GM18520 (cell line): Measurements from ENCODE around the gene HOXD10.
A peak's percentile ranks its signal among the peaks of the same experiment; 100 is the strongest.

ENCODE experiments used
- ATAC-seq: cut with Tn5 transposase; IDR thresholded peaks from one replicate; pipeline ENCODE4 v1.9.1; 2021; ENCODE audit not compliant: unreplicated experiment

Gene HOXD10

DNA sequence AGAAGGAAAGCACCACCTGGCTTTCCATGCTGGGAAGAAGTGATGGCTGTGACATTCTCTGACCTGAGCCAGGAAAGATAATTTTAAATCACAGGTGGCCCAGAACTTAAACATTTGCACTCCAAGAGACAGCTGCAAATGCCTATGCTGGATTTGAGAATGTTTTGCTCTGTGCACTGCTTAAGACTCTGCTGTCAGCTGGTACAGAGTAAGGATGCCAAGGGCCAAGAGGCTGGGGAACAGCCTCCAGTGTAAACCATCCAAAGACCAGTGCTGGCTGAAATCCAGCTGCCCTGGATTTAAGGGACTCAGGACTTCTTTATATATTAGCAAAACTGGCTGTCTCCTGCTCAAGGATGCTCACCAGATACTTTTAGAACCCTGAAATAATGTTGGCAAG is 16.8 kb downstream of the HOXD10 start:
- ATAC-seq: no peak

DNA sequence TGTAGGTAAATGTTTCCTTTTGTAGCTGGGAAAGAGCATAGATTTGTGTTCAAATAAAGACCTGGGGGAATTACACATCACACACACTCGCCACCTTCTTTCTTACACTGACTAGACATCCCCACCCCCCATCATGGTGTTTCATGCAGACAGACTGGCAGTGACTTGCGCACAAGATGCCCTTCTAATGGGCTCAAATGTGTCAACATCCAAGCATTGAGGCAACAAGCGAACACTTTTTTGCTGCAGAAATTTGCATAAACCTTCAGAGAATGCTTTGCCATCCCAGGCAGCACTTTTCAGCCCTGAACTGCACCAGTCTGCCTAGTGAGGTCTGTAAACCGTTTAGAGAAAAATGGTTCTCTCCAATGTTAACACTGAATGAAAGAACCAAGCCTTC is 17.5 kb downstream of the HOXD10 start:
- no peak for ATAC-seq

DNA sequence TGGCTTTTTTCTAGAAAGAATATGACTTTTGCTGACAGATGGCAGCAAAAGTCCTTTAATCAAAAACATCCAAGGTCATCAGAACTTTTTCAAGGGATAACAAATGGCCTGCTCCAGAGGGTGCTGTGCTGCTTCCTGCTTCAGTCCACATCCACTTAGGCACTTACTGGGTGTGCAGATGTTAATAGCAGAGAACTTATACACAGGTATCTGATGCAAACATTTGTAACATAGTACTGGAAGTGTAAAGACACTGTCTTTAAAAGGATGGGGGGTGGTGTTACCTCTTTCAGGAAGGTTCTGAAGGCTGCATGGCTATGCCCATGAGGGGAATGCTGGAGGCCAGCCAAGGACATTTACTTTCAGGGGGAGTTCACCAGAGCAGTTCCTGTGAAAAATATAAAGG is 18.5 kb downstream of the HOXD10 start:
- no peak for ATAC-seq

DNA sequence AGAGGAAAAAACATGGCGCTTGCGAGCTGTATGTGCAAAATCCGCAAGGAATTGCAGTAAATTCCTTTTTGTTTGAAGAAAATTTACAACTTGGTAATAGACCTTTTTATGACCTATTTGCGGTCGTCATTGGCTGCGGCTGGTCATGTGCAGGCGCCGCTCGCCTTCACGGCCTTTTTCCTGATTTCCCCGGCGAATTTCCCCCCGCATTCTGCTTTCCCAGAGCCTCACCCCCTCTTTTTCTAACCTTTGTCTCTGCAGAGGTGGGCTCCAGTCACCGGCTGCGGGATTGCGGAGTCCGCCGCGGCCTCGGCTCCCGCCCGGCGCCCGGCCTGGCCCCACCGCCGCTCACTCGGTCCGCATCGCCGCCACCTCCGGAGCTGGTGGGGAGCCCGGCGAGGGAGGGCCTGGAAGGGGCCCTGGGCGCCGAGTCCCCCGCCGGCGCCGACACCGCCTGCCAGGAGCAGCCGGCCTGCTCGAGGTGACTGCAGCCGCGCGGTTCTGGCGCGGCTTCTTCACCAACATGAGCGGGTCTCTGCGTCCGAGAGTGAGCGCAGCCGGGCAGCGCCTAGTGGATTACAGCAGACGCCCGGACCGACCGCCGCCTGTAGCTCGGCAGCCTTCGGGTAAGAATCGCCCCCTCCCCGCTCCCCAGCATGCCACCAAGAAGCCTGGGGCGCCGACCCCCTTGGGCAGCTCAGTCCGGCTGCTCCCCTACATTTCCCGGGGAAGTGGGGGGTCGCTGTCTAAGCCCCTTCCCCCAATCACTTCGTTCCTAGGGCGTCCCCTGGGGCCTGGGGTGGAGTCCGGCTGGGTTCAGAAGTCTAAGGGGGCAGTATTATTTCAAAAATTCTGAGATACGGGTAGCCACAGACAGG is 20.0 kb downstream of the HOXD10 start:
- no peak for ATAC-seq

DNA sequence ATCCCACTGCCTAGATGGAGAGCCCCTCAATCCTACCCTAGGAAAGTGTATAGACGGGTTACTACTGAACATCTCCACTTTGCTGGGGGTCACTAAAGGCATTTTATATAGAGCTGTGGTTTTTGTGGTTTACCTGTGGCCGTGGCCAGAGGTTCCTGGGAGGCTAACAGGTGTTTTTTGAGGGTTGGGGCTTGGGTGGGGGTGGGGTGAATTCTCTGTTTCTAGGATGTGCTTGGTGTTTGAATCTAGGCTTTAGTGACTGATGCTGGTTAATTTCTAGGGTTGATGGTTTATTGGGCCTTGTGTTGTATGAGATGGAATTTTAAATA is 20.6 kb downstream of the HOXD10 start:
- ATAC-seq: no peak

DNA sequence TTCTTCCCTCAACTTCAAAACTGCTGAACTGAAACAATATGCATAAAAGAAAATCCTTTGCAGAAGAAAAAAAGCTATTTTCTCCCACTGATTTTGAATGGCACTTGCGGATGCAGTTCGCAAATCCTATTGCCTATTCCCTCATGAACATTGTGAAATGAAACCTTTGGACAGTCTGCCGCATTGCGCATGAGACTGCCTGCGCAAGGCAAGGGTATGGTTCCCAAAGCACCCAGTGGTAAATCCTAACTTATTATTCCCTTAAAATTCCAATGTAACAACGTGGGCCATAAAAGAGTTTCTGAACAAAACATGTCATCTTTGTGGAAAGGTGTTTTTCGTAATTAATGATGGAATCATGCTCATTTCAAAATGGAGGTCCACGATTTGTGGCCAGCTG is 21.3 kb downstream of the HOXD10 start:
- no peak for ATAC-seq

DNA sequence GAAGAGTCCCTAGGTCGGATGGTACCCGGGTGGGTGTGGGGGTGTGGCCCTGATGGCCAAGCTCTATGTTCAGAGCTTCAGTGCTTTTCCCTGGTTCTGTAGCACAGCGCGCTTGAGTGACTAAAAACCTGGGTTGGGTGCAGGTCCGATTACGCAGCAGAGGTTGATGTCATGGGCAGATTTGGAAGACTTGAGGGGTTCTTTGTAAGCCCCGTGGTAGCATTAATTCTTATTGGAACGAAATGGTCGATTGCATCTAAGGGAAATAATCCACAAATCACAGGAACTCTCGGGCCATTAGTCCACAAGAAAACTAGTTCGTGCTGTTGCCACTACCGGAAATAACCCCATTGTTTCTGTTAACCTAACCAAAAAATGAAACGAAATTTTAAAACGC is 21.9 kb downstream of the HOXD10 start:
- ATAC-seq: no peak

DNA sequence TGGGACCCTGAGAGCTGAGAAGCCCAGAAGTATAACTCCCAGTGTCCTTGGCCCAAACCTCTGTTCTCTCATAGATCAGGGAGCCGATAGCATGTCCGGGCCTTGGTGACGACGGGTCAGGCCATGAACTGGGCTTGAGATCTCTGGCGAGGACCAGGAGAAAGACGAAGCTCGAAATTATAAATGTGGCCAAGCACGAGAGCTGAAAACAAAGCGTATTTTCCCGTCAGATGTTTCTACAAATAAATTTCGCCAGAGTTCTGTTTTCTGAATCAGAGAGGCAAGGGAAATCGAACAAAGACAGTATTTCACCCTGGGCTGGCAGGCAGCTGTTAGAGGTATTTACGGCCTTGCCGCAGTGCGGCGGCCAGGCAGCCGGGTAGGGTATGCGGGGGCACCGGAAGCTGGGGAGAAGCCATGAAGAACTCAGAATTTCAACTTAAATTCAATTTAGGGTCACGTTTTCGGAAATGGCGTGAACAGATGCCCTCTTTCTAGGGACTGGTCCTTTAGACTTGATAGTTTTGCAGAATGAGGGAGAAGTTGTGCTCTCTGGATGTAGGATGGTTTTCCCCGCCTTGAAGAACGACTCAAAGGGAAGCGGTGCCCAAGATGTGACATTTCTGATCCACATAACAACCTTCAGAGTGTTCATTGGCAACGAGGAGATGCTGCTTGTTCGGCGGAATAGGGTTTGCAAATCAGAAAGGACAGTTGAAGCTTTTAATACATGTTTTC is 22.5 kb downstream of the HOXD10 start:
- ATAC-seq: no peak

DNA sequence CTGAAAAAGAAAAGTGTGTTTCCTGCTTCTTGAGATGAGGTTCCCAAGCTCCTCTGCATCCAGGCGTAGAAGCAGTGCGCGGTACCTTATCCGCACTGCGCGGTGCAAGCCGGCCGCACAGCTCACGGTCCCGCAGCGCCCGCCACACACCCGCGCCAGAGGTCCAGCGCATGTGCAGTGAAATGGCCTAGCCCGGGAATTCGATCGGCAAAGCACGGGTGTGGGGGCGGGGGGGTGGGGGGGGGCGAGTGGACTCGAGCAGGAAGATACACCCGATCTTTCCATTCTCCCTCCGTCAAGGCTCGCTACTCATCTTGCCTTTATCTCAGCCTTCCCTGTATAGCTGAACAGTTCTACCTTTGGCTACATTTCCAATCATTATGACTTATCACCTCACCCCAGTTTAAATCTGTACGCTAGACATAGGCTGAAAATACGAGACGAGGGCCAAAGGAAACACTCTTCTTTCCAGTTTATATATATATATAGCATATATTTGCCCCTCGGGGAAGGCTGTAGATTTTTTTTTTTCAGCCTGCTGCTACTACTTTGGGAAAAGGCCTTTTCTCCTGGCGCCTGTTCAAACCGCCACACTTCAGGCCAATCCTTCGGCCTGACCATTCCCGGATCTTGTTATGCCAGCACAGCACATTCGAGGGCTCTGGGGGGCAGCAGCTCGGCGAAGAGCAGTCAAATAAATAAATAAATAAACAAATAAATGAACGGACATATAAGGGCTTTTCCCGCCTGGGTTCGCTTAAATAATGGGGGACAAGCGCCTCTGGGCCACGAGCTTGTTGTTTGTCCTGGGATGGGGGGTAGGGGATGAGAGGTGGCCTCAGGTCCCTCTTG is 23.3 kb downstream of the HOXD10 start:
- no peak for ATAC-seq

DNA sequence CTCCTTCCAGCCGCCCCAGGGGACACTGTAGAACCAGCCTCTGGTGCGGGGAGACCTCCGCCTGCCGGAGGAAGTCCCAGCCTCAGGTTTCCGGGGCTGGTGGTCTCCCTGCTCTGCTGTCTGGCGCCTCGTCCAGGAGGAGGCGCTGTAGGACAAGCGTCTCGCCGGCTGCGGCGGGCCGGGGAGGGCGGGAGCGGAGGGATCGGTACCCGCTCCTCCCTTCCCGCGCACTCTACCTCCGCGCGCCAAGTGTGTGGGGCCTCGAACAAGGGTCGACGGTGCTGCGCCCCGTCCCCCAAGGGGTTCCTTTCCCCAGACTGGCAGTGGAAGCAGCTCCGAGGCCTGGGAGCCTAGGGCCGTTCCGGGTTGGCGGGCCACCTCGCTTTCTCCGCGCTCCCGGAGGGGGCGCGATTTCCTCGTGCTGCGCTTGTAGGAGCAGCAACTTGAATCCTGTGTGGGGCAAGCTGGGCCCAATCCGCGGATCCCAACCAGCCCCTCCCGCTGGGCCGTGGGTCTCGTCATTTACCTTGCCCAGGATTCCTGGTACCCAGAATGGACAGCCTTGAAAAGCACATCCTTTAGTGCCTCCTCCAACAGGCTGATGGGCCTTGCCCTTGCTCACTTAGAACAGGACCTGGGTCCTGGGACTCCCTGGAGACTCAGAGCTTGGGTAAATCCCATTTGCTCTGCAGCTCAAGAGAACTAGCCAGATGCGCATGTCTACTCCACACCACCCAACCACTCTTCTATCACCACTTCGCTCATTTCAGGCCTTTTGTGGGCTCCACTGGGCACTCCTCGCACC is 24.1 kb downstream of the HOXD10 start:
- peak; percentile 81 for ATAC-seq

DNA sequence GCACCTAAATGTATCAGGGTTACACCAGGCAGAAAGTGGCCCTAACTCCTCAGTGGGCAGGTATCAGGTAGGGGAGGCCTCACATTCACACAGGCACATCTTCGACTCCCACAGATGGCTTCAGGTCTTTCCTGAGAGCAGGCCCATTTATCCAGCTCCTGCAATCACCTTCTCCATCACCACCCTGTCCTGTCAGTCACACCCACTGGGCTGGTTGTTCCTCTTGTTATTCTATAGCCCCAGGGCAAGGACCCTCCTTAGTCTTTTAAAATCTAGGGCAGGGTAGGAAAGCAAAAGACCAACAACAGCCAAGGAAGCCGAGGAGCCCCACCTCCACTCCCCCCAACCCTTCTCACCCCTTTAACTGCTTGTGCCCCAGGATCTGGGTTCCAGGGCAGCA is 25.7 kb downstream of the HOXD10 start:
- no peak for ATAC-seq

DNA sequence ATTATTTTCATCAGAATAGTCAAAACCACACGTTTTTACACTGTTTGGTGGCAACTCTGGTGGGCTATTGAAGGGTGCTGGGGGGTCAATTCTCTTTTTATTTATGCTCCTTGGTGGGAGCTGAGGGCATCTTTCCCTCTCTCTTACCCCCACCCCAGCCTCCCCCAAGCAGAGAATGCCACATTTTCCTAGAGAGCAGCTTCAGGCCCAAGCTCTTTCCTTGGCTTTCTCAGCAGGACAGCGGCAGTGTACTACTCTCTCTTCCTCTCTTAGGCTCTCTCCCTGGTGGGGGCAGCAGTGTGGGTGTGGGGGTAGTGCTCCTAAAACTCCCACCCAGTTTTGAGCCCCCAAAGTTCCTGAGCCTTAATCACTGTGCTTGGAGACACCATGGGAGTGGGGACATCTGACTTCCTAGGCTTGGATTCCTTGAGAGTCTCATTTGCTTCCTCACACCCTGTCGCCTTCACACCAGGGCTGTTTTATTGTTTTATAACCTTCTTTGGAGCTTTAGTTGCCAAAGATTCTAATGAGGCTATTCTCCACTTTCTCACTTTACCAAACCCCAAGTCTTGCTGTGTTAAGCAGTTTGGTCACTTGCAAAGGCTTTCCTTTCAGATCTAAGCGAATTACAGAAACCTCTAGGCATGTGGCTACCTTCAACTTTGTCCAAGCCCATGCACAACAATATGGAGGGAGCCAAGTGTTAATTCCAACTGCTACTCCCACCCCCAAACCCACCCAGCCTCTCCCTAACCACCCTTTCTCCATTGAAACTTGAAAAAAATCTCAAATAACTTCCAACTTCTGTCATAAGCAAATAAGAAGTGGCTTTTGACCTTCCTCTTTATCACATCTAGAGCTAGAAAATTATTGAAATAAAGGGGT is 28.7 kb downstream of the HOXD10 start:
- ATAC-seq: no peak

DNA sequence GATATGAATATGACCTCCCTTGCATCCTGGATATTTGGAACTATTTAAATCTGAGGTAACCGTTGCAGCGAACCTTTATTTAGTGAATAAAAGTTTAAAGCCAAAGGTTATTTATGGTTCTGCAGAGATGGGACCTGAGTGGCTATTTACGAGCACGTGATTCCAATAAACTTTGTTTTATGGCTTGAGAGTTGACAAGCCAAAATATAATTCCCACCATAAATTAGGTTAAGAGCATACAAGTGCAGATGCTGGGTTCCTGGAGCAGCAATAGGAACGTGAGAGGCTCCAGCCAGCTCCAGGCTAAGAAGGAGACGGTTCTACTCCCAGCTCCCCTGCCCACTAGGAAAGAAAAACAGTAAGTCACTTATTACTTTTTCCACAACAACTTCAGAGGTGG is 29.5 kb downstream of the HOXD10 start:
- no peak for ATAC-seq

DNA sequence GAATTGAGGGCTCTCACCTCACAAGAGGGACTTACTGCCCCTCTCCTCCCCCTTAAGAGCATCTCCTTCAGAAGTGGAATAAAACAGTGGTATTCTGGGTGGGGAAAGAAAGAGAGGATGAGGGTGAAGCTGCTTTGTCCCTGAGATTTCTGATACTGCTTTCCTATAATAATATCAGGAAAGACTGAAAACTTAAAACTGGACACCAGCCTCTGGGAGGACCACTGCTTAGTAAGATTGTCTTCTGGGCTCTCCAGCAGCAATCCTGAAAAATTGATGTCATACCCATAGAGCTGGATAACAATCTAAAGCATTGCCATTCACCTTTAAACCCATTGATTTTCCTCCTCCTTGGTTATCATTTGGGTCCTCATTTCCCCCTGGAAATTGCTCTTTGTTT is 30.1 kb downstream of the HOXD10 start:
- no peak for ATAC-seq

DNA sequence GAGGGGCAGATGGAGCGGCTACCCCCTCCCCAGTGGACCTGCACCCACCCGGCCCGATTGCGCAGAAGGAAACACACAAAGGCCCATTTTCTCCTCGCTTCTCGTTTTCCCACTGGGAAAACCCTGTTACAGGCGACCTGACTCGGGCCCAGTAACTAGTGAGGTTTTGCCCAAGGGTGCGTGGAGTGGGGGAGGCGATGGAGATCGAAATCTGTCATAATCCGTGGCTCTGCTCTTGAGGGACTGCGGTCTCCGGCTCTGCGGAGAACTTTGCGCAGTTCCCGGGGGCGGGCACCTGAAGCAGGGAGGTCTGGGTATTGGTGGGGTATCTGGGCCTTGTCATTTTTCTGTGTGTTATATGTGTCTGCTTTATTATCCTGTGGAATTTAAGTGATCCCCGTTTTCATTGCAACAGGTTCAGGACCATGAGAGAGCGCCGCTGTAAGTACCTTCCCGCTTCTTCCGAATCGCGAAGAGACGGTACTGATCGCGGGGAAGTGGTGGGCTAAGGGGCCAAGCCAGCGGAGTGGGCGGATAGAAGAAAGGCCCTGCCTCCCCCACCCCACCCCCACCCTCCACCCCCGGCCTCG is 30.7 kb downstream of the HOXD10 start:
- ATAC-seq: no peak

DNA sequence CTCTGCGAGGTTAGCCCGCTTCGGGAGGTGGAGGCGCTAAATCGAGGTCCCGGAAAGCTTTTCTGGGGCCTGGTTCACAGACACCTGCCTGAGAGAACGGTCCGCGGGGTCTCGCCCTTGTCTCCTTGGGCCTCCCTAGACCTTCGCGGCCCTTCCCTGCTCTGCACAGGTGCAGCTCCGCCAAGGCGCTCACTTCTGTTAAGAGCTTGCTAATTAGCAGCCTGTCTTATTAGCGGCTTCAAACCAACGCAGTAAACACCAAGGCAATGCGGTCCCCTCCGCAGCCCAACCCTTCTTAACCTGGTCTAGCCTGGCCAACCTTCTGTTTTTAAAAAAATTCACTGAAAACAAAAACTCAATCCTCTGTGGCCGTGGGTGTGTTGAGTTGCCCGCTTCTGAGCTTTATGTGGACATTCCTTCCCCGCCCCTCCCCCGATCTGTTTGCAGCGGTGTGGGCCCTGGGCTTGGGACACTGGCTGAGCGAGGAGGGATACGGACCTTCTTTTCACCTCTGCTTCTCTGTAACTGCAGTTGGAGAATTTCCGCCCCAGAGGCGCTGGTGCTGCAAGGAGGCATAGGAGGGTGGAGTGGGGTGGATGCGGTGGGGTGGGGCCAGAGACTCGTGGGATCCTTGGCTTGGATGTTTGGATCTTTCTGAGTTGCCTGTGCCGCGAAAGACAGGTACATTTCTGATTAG is 31.4 kb downstream of the HOXD10 start:
- no peak for ATAC-seq

DNA sequence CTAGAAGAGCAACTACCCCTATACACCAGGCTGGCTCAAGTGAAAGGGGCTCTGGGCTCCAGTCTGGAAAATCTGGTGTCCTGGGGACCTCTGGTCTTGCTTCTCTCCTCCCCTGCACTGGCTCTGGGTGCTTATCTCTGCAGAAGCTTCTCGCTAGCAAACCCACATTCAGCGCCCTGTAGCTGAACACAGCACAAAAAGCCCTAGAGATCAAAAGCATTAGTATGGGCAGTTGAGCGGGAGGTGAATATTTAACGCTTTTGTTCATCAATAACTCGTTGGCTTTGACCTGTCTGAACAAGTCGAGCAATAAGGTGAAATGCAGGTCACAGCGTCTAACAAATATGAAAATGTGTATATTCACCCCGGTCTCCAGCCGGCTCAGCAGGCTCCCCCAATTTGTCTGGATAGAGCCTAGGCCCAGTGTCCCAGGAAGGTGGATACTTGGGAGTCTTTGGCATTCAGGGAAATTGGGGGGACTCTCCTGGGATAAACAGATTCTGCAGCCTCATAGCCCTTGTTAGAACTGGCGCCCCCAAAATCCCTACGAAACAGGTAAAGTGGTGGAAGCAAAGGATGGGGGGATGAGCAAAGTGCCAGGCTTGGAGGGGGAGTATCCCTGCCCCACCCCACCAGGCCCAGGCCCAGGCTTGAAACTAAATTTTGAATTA is 32.3 kb downstream of the HOXD10 start:
- ATAC-seq: no peak

DNA sequence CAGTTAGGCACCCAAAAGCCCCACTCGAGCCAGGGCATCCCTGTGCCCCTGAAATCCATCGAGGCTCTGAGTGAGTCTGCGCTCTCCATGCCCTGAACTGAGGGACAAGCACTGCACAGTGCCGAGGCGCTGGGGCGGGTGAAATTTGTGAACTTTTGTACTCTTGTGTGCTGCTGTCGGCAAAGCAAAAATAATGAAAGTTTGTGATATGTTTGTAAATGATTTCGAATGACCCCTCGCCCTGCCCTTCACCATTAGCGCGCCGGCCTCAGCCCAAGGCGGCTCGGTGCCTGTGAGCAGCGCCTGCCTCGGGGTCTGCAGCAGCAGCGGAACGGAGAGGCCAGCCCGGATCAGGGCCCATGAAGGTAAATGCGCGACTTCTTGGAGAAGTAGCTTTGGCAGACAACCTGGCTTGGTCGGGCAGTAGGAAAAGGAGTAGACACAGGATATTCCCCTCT is 32.9 kb downstream of the HOXD10 start:
- no peak for ATAC-seq
